ENCODE results near the gene NFKBIB.
"Not testable (repeated sequence)": the region's sequence is repeated elsewhere in the genome, so short reads cannot be mapped to it uniquely, and the experiment has no call there.

The NFKBIB gene

DNA sequence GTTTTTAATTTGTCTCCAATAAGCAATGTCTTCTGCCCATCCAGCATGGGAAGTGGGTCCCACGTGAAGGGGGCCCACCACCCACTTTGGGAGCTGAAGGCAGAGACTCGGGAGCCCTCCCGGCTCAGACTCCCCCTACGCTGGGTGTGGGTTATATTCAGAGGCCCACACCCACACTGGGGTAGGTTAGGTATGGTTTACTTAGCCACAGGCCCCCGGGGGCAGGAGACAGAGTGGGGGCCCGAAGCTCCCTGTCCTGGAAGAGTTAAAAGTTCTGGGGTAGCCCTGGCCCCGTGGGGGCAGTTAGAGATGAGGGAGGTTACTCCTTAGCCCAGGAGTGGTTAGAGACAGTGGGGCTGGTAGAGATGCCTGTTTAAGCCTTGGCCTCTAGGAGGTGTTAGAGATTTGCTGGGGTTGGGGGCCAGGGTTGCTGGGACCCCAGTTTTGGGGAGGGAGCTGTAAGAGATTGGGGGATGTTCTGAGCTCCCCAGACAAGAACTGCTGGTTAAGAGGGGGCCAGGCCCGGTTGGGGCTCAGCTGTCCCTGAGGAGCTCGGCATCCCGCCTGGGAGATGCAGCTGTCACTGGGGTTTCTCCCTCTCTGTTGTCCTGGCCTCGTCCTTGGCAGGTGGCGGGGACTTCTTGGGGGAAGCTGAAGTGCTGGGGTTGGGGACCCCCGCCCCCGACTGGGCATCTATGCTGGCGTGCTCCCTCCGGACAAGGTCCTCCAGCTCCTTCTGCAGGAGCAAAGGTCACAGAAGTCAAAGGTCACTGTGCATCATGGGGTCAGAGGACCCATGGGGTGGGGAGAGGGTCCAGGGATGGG is 21.0 kb upstream of the NFKBIB start:
- no peaks in the 10 kb centered on the region for H3K27me3 ChIP-seq (ENCODE audit: control insufficient read depth, insufficient read depth, low read length)
- no peaks in the 10 kb centered on the region for H3K9me3 ChIP-seq (ENCODE audit: control insufficient read depth, insufficient read depth, low read length)
- H3K36me3 ChIP-seq (ENCODE audit: control insufficient read depth, insufficient read depth, low read length): no peaks in the 10 kb centered on the region
- no peak overlapping the region for H3K4me3 ChIP-seq (ENCODE audit: low read depth, low read length)
- H3K4me1 ChIP-seq (ENCODE audit: control insufficient read depth, insufficient read depth, low read length): peaks cover 3% of the 10 kb centered on the region
- no peak overlapping the region for H3K9ac ChIP-seq (ENCODE audit: low read depth, low read length)

DNA sequence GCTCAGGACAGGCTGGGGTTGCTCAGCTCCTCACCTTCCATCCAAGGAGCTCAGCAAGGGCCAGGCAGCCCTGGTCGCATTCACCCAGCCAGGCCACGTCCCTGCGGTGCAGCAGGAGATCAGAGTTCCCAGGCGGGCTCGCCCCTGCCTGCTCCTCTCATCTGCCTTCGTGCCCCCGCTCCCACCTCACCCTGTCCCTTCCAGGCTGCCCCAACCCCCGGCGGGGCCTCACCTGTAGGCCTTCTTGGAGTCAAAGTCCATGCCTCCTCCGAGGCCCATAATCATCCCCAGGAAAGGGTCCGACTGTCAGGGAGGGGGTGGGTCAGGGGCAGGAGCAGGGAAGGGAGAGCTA is 20.4 kb upstream of the NFKBIB start:
- H3K9me3 ChIP-seq (ENCODE audit: control insufficient read depth, insufficient read depth, low read length): no peaks in the 10 kb centered on the region
- no peaks in the 10 kb centered on the region for H3K36me3 ChIP-seq (ENCODE audit: control insufficient read depth, insufficient read depth, low read length)
- H3K27me3 ChIP-seq (ENCODE audit: control insufficient read depth, insufficient read depth, low read length): no peaks in the 10 kb centered on the region
- no peak overlapping the region for H3K9ac ChIP-seq (ENCODE audit: low read depth, low read length)
- no peak overlapping the region for H3K4me3 ChIP-seq (ENCODE audit: low read depth, low read length)
- peaks cover 3% of the 10 kb centered on the region for H3K4me1 ChIP-seq (ENCODE audit: control insufficient read depth, insufficient read depth, low read length)

DNA sequence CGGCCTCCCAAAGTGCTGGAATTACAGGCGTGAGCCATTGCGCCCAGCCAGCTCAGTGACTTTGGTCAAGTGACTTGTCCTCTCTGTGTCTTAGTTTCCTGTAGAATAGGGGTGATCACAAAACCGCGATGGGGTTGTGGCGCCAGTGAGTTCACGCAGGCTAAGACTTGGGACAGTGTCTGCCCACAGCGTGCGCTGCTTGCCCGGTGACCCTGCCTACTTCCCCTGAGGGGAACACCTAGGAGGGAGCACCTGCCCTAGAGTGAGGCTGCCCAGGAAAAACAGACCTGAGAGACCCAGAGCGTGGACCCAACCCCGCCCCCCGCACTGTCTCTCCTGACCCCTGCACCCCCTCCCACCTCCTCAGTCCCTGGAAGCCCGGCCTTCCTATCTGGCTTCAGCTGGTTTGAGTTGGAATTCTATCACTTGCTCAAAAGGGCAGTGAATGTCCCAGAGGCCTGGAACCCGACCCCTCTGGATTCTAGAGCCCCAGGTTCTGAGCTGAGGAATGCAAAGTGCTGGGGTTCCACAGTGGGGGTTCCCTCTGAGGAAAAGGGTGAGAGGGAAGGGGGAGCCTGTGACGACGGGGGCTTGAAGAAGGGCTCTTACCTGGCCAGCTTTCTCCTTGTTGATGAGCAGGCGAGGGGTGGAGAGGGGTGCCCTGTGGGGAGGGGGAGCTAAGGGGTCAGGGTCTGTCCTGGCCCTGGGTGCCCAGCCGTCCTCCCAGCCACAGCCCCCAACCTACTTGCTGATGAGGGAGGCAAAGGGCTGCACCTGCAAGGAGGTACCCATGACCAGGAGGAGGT is 19.5 kb upstream of the NFKBIB start:
- H3K9ac ChIP-seq (ENCODE audit: low read depth, low read length): no peak overlapping the region
- no peaks in the 10 kb centered on the region for H3K27me3 ChIP-seq (ENCODE audit: control insufficient read depth, insufficient read depth, low read length)
- H3K36me3 ChIP-seq (ENCODE audit: control insufficient read depth, insufficient read depth, low read length): no peaks in the 10 kb centered on the region
- H3K9me3 ChIP-seq (ENCODE audit: control insufficient read depth, insufficient read depth, low read length): no peaks in the 10 kb centered on the region
- H3K4me3 ChIP-seq (ENCODE audit: low read depth, low read length): no peak overlapping the region
- peaks cover 3% of the 10 kb centered on the region for H3K4me1 ChIP-seq (ENCODE audit: control insufficient read depth, insufficient read depth, low read length)

DNA sequence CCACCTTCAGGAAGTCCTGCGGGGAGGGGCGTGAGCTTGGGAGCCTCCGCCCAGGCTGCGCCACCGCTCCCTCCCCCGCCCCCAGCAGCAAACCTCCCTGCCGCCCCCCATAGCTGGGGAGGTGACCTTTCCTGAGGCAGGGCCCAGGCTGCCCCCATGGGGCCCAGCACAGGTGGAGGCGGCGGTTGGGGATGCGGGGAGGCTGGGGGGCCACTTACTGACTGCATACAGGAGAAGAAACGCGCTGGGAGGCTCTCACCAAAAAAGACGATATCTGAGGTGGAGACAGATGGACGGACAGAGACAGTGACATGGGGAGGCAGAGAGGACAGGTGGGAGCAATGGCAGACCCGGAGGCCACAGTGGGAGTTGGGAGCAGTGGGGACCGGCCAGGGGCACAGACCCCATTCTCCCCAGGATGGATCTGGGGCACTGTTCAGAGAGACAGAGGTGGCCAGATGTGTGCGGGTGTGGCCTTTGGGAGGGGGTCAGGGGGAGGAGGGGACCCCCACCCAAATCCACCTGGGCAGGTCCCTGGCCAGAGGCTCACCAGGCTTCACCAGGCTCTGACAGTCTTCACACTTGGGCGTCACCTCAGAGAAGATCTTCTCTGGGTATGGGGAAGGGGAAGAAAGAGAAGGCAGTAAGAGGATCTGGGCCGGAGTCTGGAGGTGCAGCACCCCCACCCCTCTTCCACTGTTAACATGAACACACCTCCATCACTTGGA is 18.7 kb upstream of the NFKBIB start:
- H3K4me1 ChIP-seq (ENCODE audit: control insufficient read depth, insufficient read depth, low read length): peaks cover 3% of the 10 kb centered on the region

DNA sequence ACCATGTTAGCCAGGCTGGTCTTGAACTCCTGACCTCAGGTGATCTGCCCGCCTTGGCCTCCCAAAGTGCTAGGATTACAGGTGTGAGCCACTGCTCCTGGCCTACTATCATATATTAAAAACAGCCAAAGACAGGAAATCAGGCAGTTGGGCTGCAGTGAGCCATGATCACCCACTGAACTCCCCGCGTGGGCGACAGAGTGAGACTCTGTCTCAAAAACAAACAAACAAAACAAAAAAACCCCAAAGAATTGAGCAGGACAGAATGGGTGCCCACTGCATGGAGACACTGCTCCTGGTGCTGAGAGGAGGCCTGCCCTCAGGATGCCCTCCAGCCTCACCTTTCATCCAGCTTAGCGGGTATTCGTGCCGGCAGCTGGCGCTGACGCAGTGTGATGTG is 16.5 kb upstream of the NFKBIB start:
- Histone ChIP-seq H3K4me1 (ENCODE audit: control insufficient read depth, insufficient read depth, low read length) (no peaks in the 10 kb centered on the region), H3K9me3 (ENCODE audit: control insufficient read depth, insufficient read depth, low read length) (no peaks in the 10 kb centered on the region), H3K9ac (ENCODE audit: low read depth, low read length) (no peak overlapping the region), H3K27me3 (ENCODE audit: control insufficient read depth, insufficient read depth, low read length) (no peaks in the 10 kb centered on the region), H3K36me3 (ENCODE audit: control insufficient read depth, insufficient read depth, low read length) (no peaks in the 10 kb centered on the region), H3K4me3 (ENCODE audit: low read depth, low read length) (no peak overlapping the region)

More for the DNA sequence above, 18.7 kb upstream of the NFKBIB start:
- Histone ChIP-seq H3K4me3 (ENCODE audit: low read depth, low read length) (no peak overlapping the region), H3K27me3 (ENCODE audit: control insufficient read depth, insufficient read depth, low read length) (no peaks in the 10 kb centered on the region), H3K36me3 (ENCODE audit: control insufficient read depth, insufficient read depth, low read length) (no peaks in the 10 kb centered on the region), H3K9ac (ENCODE audit: low read depth, low read length) (no peak overlapping the region), H3K9me3 (ENCODE audit: control insufficient read depth, insufficient read depth, low read length) (no peaks in the 10 kb centered on the region)

DNA sequence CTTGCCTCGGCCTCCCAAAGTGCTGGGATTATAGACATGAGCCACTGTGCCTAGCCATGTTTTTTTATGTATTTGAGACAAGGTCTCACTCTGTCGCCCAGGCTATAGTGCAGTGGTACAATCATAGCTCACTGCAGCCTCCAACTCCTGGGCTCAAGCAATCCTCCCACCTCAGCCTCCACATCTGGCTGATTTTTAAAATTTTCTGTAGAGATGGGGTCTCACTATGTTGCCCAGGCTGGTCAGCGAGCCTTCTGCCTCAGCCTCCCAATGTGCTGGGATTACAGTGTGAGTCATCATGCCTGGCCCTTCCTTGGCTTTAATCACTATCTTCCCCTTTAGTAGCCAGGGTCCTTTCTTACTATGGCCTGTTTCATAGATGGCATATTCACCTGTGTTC is 15.1 kb upstream of the NFKBIB start:
- H3K4me1 ChIP-seq (ENCODE audit: control insufficient read depth, insufficient read depth, low read length); H3K27me3 ChIP-seq (ENCODE audit: control insufficient read depth, insufficient read depth, low read length); H3K9me3 ChIP-seq (ENCODE audit: control insufficient read depth, insufficient read depth, low read length); H3K36me3 ChIP-seq (ENCODE audit: control insufficient read depth, insufficient read depth, low read length); H3K9ac ChIP-seq (ENCODE audit: low read depth, low read length); H3K4me3 ChIP-seq (ENCODE audit: low read depth, low read length): not testable (repeated sequence)

DNA sequence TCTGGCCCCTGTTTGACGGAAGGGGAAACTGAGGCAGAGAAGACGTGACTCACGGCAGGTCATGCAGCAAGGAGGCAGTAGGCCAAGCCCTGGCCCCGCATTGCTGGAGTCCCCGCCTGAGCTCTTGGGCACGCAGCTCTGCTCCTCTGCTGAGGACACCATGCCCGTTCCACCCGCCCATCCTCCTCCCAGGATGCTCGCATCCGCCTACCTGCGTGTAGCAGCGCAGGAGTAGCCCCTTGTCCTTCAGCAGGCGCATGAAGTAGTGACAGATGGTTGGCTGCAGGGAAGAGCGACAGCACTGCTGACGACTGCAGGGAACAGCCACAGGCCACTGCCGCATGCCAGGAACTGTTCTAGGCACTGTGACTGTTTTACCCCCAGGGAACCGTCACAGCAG is 10.9 kb upstream of the NFKBIB start:
- Histone ChIP-seq H3K36me3 (ENCODE audit: control insufficient read depth, insufficient read depth, low read length) (no peaks in the 10 kb centered on the region), H3K9ac (ENCODE audit: low read depth, low read length) (no peak overlapping the region), H3K9me3 (ENCODE audit: control insufficient read depth, insufficient read depth, low read length) (no peaks in the 10 kb centered on the region), H3K4me1 (ENCODE audit: control insufficient read depth, insufficient read depth, low read length) (no peaks in the 10 kb centered on the region), H3K4me3 (ENCODE audit: low read depth, low read length) (no peak overlapping the region), H3K27me3 (ENCODE audit: control insufficient read depth, insufficient read depth, low read length) (no peaks in the 10 kb centered on the region)

DNA sequence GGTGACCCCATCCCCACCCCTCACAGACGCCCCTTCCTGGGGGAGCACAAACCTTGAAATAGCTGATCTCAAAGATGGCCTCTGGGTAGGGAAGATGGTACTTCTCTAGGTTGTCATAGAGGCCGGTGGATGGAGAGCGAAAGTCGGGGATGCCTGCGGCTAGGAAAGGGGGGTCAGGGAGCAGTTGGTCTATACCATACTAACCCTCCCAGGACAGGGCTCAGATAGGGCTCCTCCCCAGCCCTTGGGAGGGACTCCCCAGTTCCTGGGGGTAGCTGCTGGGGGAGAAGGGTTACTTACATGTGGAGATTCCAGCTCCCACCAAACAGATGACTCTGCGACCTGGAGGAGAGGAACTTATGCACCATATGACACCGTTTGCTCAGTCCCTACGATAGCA is 10.0 kb upstream of the NFKBIB start:
- no peaks in the 10 kb centered on the region for H3K27me3 ChIP-seq (ENCODE audit: control insufficient read depth, insufficient read depth, low read length)
- no peak overlapping the region for H3K4me3 ChIP-seq (ENCODE audit: low read depth, low read length)
- H3K36me3 ChIP-seq (ENCODE audit: control insufficient read depth, insufficient read depth, low read length): no peaks in the 10 kb centered on the region
- no peaks in the 10 kb centered on the region for H3K4me1 ChIP-seq (ENCODE audit: control insufficient read depth, insufficient read depth, low read length)
- no peaks in the 10 kb centered on the region for H3K9me3 ChIP-seq (ENCODE audit: control insufficient read depth, insufficient read depth, low read length)
- H3K9ac ChIP-seq (ENCODE audit: low read depth, low read length): no peak overlapping the region

DNA sequence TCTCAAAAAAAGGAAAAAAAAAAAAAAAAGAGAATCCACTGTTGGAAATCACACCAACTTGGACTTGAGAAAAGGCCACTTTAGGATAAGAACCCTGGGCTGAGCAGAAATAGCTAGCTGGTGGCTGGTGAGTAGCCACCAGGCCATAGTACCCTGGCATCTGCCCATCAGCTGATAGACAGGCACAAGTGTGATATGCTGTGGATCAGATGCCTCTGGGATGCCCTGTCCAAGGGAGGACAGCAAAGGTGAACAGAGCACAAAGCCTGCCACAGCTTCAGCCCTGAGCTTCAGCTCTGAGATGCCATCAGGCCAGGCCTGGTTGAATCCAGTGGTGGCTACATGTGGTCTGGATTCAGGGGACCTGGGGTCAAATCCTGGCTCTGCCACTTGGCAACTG is 9.1 kb upstream of the NFKBIB start:
- H3K9me3 ChIP-seq (ENCODE audit: control insufficient read depth, insufficient read depth, low read length): no peaks in the 10 kb centered on the region
- no peaks in the 10 kb centered on the region for H3K36me3 ChIP-seq (ENCODE audit: control insufficient read depth, insufficient read depth, low read length)
- H3K9ac ChIP-seq (ENCODE audit: low read depth, low read length): no peak overlapping the region
- H3K4me3 ChIP-seq (ENCODE audit: low read depth, low read length): no peak overlapping the region
- H3K27me3 ChIP-seq (ENCODE audit: control insufficient read depth, insufficient read depth, low read length): no peaks in the 10 kb centered on the region
- H3K4me1 ChIP-seq (ENCODE audit: control insufficient read depth, insufficient read depth, low read length): no peaks in the 10 kb centered on the region

DNA sequence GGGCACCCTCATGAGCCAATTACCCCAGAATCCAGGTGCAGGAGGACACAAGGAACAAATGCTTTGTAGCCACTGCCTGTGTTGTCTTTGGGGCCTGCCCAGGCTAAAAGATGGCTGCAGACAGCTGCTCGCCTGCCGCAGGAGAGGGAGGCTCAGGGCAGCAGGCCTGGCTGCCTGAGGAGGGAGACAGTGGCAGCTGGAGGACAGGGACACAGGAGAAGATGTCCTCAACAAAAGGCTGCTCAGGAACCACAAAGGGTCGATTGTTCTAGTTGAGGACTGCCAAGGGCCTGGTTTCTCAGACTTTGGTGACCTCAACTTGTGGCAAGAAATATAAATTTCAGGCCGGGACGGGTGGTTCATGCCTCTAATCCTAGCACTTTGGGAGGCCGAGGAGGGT is 8.0 kb upstream of the NFKBIB start:
- Histone ChIP-seq H3K4me1 (ENCODE audit: control insufficient read depth, insufficient read depth, low read length) (no peaks in the 10 kb centered on the region), H3K9ac (ENCODE audit: low read depth, low read length) (no peak overlapping the region)

DNA sequence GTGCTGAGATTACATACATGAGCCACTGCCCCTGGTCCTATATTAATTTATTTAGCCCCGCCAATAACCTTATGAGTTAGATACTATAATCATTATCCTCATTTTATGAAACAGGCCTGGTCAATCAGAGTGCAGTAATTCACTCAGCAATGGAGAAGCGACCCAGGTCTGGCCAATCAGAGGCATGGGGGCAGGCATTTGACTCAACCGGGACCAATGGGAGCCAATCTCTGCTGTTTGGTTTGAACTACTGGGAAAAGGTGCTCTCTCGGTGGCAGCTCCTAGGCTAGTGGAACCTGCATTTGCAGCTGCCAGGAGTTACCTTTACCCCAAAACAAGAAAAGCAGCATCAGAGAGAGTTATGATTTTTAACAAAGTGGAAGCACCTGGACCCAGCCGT is 6.9 kb upstream of the NFKBIB start:
- Histone ChIP-seq H3K9me3 (ENCODE audit: control insufficient read depth, insufficient read depth, low read length) (no peaks in the 10 kb centered on the region), H3K9ac (ENCODE audit: low read depth, low read length) (no peak overlapping the region)

More for the DNA sequence above, 8.0 kb upstream of the NFKBIB start:
- Histone ChIP-seq H3K36me3 (ENCODE audit: control insufficient read depth, insufficient read depth, low read length) (no peaks in the 10 kb centered on the region), H3K9me3 (ENCODE audit: control insufficient read depth, insufficient read depth, low read length) (no peaks in the 10 kb centered on the region), H3K27me3 (ENCODE audit: control insufficient read depth, insufficient read depth, low read length) (no peaks in the 10 kb centered on the region), H3K4me3 (ENCODE audit: low read depth, low read length) (no peak overlapping the region)

More for the DNA sequence above, 6.9 kb upstream of the NFKBIB start:
- Histone ChIP-seq H3K4me1 (ENCODE audit: control insufficient read depth, insufficient read depth, low read length) (no peaks in the 10 kb centered on the region), H3K36me3 (ENCODE audit: control insufficient read depth, insufficient read depth, low read length) (no peaks in the 10 kb centered on the region), H3K27me3 (ENCODE audit: control insufficient read depth, insufficient read depth, low read length) (peaks cover 1% of the 10 kb centered on the region), H3K4me3 (ENCODE audit: low read depth, low read length) (no peak overlapping the region)

Data from iPS-15b (cell line).